ENCODE measurements around the gene RFTN1. TPM values are rescaled to one million over a fixed set of nuclear protein-coding genes. Genes with fewer than 3 reads are reported as not detected.

The RFTN1 gene
- total and polyA plus RNA-seq, 7 donors = 10.9 to 26.4 (median 22.2) TPM

GRCh38 chr3:16500093-16500492, 13.4 kb downstream of the RFTN1 start:
- no peaks in the 10 kb centered on the region for H3K36me3 ChIP-seq
- TF ChIP-seq POLR2AphosphoS5 (IDR thresholded peaks at IDR 0.05) (no peak), EP300 (IDR thresholded peaks at IDR 0.05) (no peak), POLR2A (IDR thresholded peaks at IDR 0.05) (no peak), CTCF (IDR thresholded peaks at IDR 0.05) (no peak)
- WGBS, 2 donors = 90 to 97% methylated on average over 1 of the region's 1 CpG
- no peak overlapping the region for H3K4me3 ChIP-seq
- peaks cover 0 to 3% (median 0%) of the 10 kb centered on the region in 4 donors for H3K4me1 ChIP-seq
- no peak overlapping the region for H3K27ac ChIP-seq
- no peak for DNase-seq
- no peaks in the 10 kb centered on the region for H3K27me3 ChIP-seq
- intact Hi-C loops (cut with DNase I) = no loop called here
- no peaks in the 10 kb centered on the region for H3K9me3 ChIP-seq

- intact Hi-C loops (cut with DNase I) = no loop called here
- WGBS, 2 donors = 79 to 90% methylated on average over 4 of the region's 4 CpGs
- DNase-seq = no peak
- Histone ChIP-seq H3K27me3 (no peaks in the 10 kb centered on the region), H3K4me1 (peaks cover 0 to 7% (median 0%) of the 10 kb centered on the region in 4 donors), H3K36me3 (no peaks in the 10 kb centered on the region), H3K27ac (no peak overlapping the region), H3K9me3 (no peaks in the 10 kb centered on the region), H3K4me3 (no peak overlapping the region)
- TF ChIP-seq CTCF (IDR thresholded peaks at IDR 0.05) (no peak), POLR2AphosphoS5 (IDR thresholded peaks at IDR 0.05) (no peak), EP300 (IDR thresholded peaks at IDR 0.05) (no peak), POLR2A (IDR thresholded peaks at IDR 0.05) (no peak)
Measured at GRCh38 chr3:16499351-16499750, 14.1 kb downstream of the RFTN1 start.

- H3K4me3 ChIP-seq = no peak overlapping the region
- TF ChIP-seq CTCF (IDR thresholded peaks at IDR 0.05) (no peak), POLR2A (IDR thresholded peaks at IDR 0.05) (no peak), POLR2AphosphoS5 (IDR thresholded peaks at IDR 0.05) (no peak), EP300 (IDR thresholded peaks at IDR 0.05) (no peak)
- no peaks in the 10 kb centered on the region for H3K27me3 ChIP-seq
- no peak overlapping the region for H3K27ac ChIP-seq
- 74 to 75% methylated on average over 5 of the region's 5 CpGs for WGBS, 2 donors
- H3K4me1 ChIP-seq = peaks cover 0 to 7% (median 0%) of the 10 kb centered on the region in 4 donors
- intact Hi-C loops (cut with DNase I) = no loop called here
- no peaks in the 10 kb centered on the region for H3K36me3 ChIP-seq
- no peak for DNase-seq
- H3K9me3 ChIP-seq = no peaks in the 10 kb centered on the region
Measured at GRCh38 chr3:16498130-16498890, 15.2 kb downstream of the RFTN1 start.

DNA sequence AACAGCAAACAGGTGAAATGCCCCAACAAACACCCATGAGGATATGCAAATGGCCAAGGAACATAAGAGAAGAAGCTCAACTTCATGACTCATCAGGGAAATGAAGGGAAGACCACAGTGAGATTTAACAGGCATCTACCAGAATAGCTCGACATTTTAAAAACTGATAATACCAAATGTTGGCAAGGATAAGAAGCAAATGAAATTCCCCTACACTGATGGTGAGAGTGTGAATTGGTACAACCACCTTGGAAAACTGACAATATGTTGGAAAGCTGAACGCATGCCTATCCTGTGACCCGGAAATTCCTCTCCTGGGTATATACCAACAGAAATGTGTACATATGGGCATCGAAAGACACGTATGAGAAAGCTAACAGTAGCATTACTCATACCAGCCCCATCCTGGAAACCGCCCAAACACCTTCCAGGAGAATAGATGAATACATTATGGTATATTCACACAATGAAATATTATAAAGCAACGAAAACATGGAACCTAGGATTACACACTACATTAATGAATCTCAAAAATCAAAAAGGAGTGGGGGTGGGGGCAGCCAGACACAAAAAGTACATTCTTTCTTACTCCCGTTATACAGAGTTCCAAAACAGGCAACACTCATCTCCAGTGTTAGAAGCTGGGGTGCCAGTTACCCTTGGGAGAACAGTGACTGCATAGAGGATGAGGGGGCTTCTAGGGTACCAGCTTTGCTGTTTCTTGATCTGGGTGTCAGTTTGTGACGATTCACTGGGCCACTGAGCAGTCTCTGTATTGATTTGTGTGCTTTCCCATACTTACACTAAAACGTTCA, 16.9 kb downstream of the RFTN1 start:
- Histone ChIP-seq H3K4me3 (no peak overlapping the region), H3K9me3 (no peaks in the 10 kb centered on the region), H3K27me3 (no peaks in the 10 kb centered on the region), H3K36me3 (no peaks in the 10 kb centered on the region), H3K27ac (peak overlapping the region in 1 of 4 donors; percentile 60), H3K4me1 (peaks cover 0 to 7% (median 0%) of the 10 kb centered on the region in 4 donors)
- intact Hi-C loops (cut with DNase I) = no loop called here
- DNase-seq = no peak
- 74 to 75% methylated on average over 10 of the region's 10 CpGs for WGBS, 2 donors
- TF ChIP-seq POLR2AphosphoS5 (IDR thresholded peaks at IDR 0.05) (no peak), POLR2A (IDR thresholded peaks at IDR 0.05) (no peak), EP300 (IDR thresholded peaks at IDR 0.05) (no peak), CTCF (IDR thresholded peaks at IDR 0.05) (no peak)

Measured in sigmoid colon (tissue), 7 donors.